Activated CD4-positive, alpha-beta memory T cell treated with anti-CD3 and anti-CD28 coated beads for 36 hours (primary cell): ENCODE data around the gene PTPRJ. TPM values are rescaled to one million over a fixed set of nuclear protein-coding genes. Genes with fewer than 3 reads are reported as not detected.

Experiments used
- CTCF ChIA-PET: fragments of 350-600 bp; sonication (Branson Sonifier 250); formaldehyde crosslinking; loops from one replicate; lab custom pipeline; 2021; ENCODE audit warnings: antibody characterized with exemption, inconsistent platforms; lab: Charles Lee
- POLR2A ChIA-PET: fragments of 350-600 bp; sonication (Branson Sonifier 250); formaldehyde crosslinking; loops from one replicate; lab custom pipeline; 2021; ENCODE audit warnings: antibody characterized with exemption; lab: Charles Lee
- DNase-seq: peaks from one replicate; pipeline ENCODE4 v3.0.0-alpha.2; 2020
- H3K27ac Mint-ChIP-seq: one replicate; pipeline ENCODE4 v1.8.0; 2021; ENCODE audit warnings: mixed read lengths
- H3K27me3 Mint-ChIP-seq: one replicate; pipeline ENCODE4 v1.8.0; 2021; ENCODE audit warnings: mixed read lengths
- H3K36me3 Mint-ChIP-seq: one replicate; pipeline ENCODE4 v1.8.0; 2021; ENCODE audit warnings: mixed read lengths
- H3K4me1 Mint-ChIP-seq: one replicate; pipeline ENCODE4 v1.8.0; 2021; ENCODE audit warnings: low read depth, mixed read lengths
- H3K4me3 Mint-ChIP-seq: one replicate; pipeline ENCODE4 v1.8.0; 2021; ENCODE audit warnings: mild to moderate bottlenecking, mixed read lengths
- H3K9me3 Mint-ChIP-seq: one replicate; pipeline ENCODE4 v1.8.0; 2021; ENCODE audit warnings: mixed read lengths
- intact Hi-C: fragments of 100-400 bp; cut with micrococcal nuclease; formaldehyde crosslinking; loops from one replicate; pipeline ENCODE4 v1.15.1; 2023
- total RNA-seq, 2 experiments: library from RNA; stranded (reverse); gene quantifications; one replicate each; pipeline ENCODE4 v1.2.3, GENCODE V29; 2021

PTPRJ gene
- total RNA-seq, 2 experiments from 2014 or later, result 36.3 to 37.0 TPM

DNA sequence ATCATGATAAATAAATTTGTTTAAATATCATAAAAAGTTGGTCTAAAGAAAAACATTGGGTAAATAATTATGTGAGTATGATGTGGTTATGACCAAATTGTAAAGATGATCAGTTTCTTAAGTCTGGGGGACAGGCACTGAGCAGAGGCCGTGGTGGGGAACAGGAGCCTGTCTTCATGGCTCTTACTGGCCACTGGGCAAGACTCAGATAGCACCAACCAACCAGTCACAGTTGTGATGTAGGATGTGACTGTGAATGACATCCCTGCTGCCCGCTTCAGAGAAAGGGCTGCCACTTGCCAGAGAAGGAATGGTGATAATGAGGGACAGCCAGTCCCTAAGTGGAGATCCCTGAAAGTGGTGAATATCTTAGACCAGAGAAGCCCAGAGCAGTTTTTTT is 7.0 kb downstream of the PTPRJ start:
- no peak overlapping the region for H3K27ac Mint-ChIP-seq
- peaks cover 25% of the 10 kb centered on the region for H3K36me3 Mint-ChIP-seq
- H3K9me3 Mint-ChIP-seq, result no peaks in the 10 kb centered on the region
- ChIA-PET CTCF (interaction anchor here (0.7 kb wide), 1 partner anchor 40 kb away, joined by 3 read pairs; no protein-coding TSS in a partner anchor), POLR2A (no interaction called here)
- no peaks in the 10 kb centered on the region for H3K27me3 Mint-ChIP-seq
- no peak for DNase-seq
- peaks cover 59% of the 10 kb centered on the region for H3K4me1 Mint-ChIP-seq
- no peak overlapping the region for H3K4me3 Mint-ChIP-seq
- intact Hi-C loops, result no loop called here

GRCh38 chr11:47987781-47988180 is 7.4 kb downstream of the PTPRJ start:
- CTCF ChIA-PET, result no interaction called here
- DNase-seq, result no peak
- Mint-ChIP-seq H3K9me3 (no peaks in the 10 kb centered on the region), H3K27me3 (no peaks in the 10 kb centered on the region), H3K4me1 (peaks cover 59% of the 10 kb centered on the region), H3K36me3 (peaks cover 23% of the 10 kb centered on the region), H3K4me3 (no peak overlapping the region), H3K27ac (no peak overlapping the region)
- POLR2A ChIA-PET, result no interaction called here
- intact Hi-C loops, result no loop called here

- peaks cover 11% of the 10 kb centered on the region for H3K36me3 Mint-ChIP-seq
- CTCF ChIA-PET, result interaction anchor here (0.9 kb wide), 1 partner anchor 30 kb away, joined by 4 read pairs; no protein-coding TSS in a partner anchor
- H3K27me3 Mint-ChIP-seq, result no peaks in the 10 kb centered on the region
- H3K27ac Mint-ChIP-seq, result no peak overlapping the region
- intact Hi-C loops, result no loop called here
- no peaks in the 10 kb centered on the region for H3K9me3 Mint-ChIP-seq
- POLR2A ChIA-PET, result interaction anchor here (1.0 to 1.2 kb wide), 2 partner anchors 9 to 12 kb away, joined by 3 to 6 read pairs; no protein-coding TSS in a partner anchor
- H3K4me1 Mint-ChIP-seq, result peaks cover 47% of the 10 kb centered on the region
- H3K4me3 Mint-ChIP-seq, result no peak overlapping the region
- no peak for DNase-seq
Measured at GRCh38 chr11:47989779-47990178, 9.4 kb downstream of the PTPRJ start.

- peak; percentile 51 for DNase-seq
- POLR2A ChIA-PET, result no interaction called here
- Mint-ChIP-seq H3K36me3 (peaks cover 6% of the 10 kb centered on the region), H3K27ac (peak overlapping the region; percentile 55), H3K4me3 (peak overlapping the region; percentile 36), H3K27me3 (no peaks in the 10 kb centered on the region), H3K9me3 (no peaks in the 10 kb centered on the region), H3K4me1 (peaks cover 51% of the 10 kb centered on the region)
- intact Hi-C loops, result no loop called here
- CTCF ChIA-PET, result interaction anchor here (1.0 kb wide), 1 partner anchor 8 kb away, joined by 4 read pairs; no protein-coding TSS in a partner anchor
Measured at GRCh38 chr11:47991266-47991830, 11.0 kb downstream of the PTPRJ start.

DNA sequence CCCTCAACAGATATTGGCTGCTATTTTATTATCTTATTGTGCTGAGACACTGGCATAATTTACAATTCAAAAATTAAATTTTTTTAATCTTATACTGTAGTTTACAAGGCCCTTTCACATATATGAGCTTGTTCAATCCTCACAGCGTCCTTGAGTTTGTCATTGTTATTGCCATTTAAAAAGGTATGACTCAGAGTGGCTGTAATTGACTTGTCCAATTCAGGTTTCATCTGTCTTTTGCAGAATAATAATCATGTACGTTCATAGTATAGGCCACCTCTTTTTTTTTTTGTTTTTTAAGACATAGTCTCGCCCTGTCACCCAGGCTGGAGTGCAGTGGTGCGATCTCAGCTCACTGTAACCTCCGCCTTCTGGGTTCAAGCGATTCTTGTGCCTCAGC is 11.5 kb downstream of the PTPRJ start:
- Mint-ChIP-seq H3K27me3 (no peaks in the 10 kb centered on the region), H3K4me3 (no peak overlapping the region), H3K27ac (peak overlapping the region; percentile 55), H3K9me3 (no peaks in the 10 kb centered on the region), H3K36me3 (peaks cover 6% of the 10 kb centered on the region), H3K4me1 (peaks cover 49% of the 10 kb centered on the region)
- no peak for DNase-seq
- ChIA-PET POLR2A (interaction anchor here (1.3 kb wide), 1 partner anchor 10 kb away, joined by 5 read pairs; no protein-coding TSS in a partner anchor), CTCF (interaction anchor here (1.0 to 1.5 kb wide), 2 partner anchors 8 to 57 kb away, joined by 4 to 5 read pairs; no protein-coding TSS in a partner anchor)
- intact Hi-C loops, result no loop called here

DNA sequence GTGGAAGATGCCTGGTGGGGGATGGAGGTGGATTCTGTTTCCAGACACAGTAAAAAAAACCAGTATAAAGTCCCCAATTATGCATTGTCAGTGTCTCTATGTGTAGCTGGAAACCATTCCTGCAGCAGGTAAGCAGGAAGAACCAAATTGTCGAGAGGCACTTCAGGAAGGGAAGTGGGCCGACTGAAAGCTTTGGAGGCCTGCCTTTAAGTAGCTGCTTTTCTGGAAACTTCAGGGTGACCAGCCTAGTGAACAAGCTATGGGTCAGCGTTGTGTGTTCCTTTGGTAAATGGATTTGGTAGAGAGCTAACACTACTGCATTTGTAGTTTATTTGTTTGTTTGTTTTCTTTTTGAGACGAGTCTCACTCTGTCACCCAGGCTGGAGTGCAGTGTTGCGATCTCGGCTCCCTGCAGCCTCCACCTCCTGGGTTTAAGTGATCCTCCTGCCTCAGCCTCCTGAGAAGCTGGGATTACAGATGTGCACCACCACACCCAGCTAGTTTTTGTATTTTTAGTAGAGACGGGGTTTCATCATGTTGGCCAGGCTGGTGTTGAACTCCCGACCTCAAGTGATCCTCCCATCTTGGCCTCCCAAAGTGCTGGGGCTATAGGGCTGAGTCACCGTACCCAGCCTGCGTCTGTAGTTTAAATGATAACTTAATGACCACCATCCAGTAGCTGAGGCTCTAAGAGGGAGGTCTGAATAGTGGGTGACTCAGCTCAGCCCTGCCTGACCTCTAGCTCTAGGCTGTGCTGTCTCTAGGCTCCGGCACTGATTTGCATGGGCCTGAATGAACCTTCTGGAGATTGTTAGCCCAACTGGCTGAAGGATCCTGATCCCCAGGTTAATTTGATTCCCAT is 12.8 kb downstream of the PTPRJ start:
- no peak overlapping the region for H3K4me3 Mint-ChIP-seq

GRCh38 chr11:47994417-47994816 is 14.1 kb downstream of the PTPRJ start:
- intact Hi-C loops, result no loop called here
- Mint-ChIP-seq H3K9me3 (no peaks in the 10 kb centered on the region), H3K36me3 (no peaks in the 10 kb centered on the region), H3K27me3 (no peaks in the 10 kb centered on the region), H3K4me3 (no peak overlapping the region), H3K27ac (no peak overlapping the region), H3K4me1 (peaks cover 59% of the 10 kb centered on the region)
- ChIA-PET POLR2A (interaction anchor here (0.9 kb wide), 1 partner anchor 10 kb away, joined by 3 read pairs; no protein-coding TSS in a partner anchor), CTCF (interaction anchor here (1.2 to 1.7 kb wide), 2 partner anchors 60 to 115 kb away, joined by 4 to 5 read pairs; no protein-coding TSS in a partner anchor)
- no peak for DNase-seq

More for the DNA sequence above, 12.8 kb downstream of the PTPRJ start:
- no peak overlapping the region for H3K27ac Mint-ChIP-seq
- H3K36me3 Mint-ChIP-seq, result peaks cover 3% of the 10 kb centered on the region
- H3K4me1 Mint-ChIP-seq, result peaks cover 51% of the 10 kb centered on the region
- no peak for DNase-seq
- no peaks in the 10 kb centered on the region for H3K9me3 Mint-ChIP-seq
- CTCF ChIA-PET, result interaction anchor here (0.6 to 1.5 kb wide), 5 partner anchors 9 to 427 kb away, joined by 3 to 5 read pairs (median 3); no protein-coding TSS in a partner anchor
- intact Hi-C loops, result no loop called here
- H3K27me3 Mint-ChIP-seq, result no peaks in the 10 kb centered on the region
- POLR2A ChIA-PET, result interaction anchor here (0.6 to 1.3 kb wide), 3 partner anchors 9 to 114 kb away, joined by 3 to 5 read pairs (median 3); no protein-coding TSS in a partner anchor

DNA sequence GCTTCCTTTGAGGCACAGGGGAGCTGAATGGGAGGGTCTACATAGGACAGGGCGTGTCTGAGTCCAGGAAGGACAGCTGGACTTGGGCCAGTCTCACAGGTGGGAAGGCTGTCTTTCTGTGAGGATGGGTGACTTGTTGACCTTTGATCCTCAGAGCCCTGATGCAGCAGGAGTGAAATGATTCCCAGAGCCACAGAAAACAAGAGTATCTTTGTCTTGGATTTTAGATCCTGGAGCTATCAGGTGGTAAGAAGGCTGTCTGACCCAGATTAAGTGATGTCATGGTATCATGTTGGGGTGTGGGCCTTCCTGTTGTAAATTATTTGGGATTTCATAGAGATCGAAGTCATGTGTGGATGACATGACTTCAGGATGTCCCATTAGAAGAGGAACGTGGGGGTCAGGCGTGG is 15.0 kb downstream of the PTPRJ start:
- Mint-ChIP-seq H3K27ac (no peak overlapping the region), H3K9me3 (no peaks in the 10 kb centered on the region), H3K4me1 (peaks cover 63% of the 10 kb centered on the region), H3K27me3 (no peaks in the 10 kb centered on the region), H3K4me3 (no peak overlapping the region), H3K36me3 (no peaks in the 10 kb centered on the region)
- POLR2A ChIA-PET, result interaction anchor here (0.8 to 2.1 kb wide), 3 partner anchors 9 to 12 kb away, joined by 3 to 8 read pairs (median 3); no protein-coding TSS in a partner anchor
- intact Hi-C loops, result no loop called here
- CTCF ChIA-PET, result interaction anchor here (1.2 to 1.7 kb wide), 2 partner anchors 61 to 114 kb away, joined by 4 to 5 read pairs; no protein-coding TSS in a partner anchor
- DNase-seq, result no peak

DNA sequence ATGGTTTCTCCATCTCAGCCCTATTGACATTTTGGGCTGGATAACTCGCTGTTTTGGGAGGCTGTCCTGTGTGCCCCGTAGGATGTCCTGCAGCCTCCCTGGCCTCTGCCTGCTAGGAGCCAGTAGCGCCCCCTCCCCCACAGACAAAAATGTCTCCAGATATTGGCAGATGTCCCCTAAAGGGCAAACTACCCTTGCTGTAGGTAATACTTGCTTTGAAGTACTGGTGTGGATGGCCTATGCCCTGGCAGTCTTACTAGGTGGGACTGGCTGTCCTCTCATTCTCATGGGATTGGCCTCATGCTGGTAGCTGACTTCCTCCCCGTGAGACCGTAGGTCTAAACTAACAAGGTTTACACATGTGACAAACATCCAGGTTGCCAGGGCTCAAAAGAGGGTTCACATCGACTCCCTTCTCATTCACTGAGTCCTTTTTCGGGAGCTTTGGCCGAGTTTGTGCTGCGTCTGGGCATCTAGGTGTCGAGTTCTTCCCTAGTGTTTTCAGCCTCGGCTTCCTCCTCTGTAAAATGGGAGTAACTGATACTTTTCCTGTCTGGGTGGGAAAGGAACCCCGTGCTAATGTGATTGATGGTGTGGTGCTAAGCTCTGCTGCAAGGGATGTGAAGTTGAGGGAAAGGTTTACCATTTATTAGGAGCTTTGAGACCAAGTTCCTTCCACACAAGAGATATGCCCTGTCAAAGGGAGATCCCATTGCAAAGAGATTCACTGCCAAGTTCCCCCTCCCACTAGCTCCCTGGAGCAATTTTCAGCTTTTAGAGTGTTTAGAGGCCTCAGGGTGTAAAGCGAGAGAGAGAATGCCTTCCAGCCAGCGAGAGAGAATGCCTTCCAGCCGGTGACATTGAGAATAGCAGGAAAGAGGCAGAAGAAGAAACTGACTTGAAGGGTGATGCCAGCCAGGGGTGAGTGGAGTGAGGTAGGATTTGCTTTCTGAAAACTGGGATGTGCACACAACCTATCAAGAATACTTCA is 17.0 kb downstream of the PTPRJ start:
- no peak for DNase-seq
- no peaks in the 10 kb centered on the region for H3K36me3 Mint-ChIP-seq
- peaks cover 69% of the 10 kb centered on the region for H3K4me1 Mint-ChIP-seq
- ChIA-PET POLR2A (interaction anchor here (0.6 kb wide), 1 partner anchor 18 kb away, joined by 3 read pairs; no protein-coding TSS in a partner anchor), CTCF (interaction anchor here (0.6 to 1.3 kb wide), 4 partner anchors 21 to 144 kb away, joined by 3 to 4 read pairs (median 4); no protein-coding TSS in a partner anchor)
- H3K27ac Mint-ChIP-seq, result no peak overlapping the region
- H3K4me3 Mint-ChIP-seq, result no peak overlapping the region
- no peaks in the 10 kb centered on the region for H3K27me3 Mint-ChIP-seq
- intact Hi-C loops, result no loop called here
- no peaks in the 10 kb centered on the region for H3K9me3 Mint-ChIP-seq

DNA sequence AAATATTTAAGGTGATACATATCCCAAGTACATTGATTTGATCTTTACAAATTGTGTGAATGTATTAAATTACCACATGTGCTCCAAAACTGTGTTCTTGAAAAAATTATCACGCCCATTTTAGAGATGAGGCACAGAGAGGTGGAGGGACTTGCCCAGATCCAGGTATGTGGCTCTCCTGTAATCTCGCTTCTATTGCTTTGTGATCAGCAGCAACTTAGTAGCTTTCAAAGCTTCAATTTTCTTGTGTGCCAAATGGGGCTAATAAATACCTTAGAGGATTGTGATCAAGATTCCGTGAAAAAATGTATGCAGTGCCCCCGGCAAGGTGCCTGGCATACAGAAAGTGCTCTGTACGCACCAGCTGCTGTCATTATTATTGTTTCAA is 18.0 kb downstream of the PTPRJ start:
- Mint-ChIP-seq H3K27me3 (no peaks in the 10 kb centered on the region), H3K4me3 (no peak overlapping the region)
- POLR2A ChIA-PET, result interaction anchor here (1.1 kb wide), 1 partner anchor 9 kb away, joined by 3 read pairs; no protein-coding TSS in a partner anchor

More for the DNA sequence above, 18.0 kb downstream of the PTPRJ start:
- peak overlapping the region; percentile 24 for H3K27ac Mint-ChIP-seq
- peaks cover 69% of the 10 kb centered on the region for H3K4me1 Mint-ChIP-seq
- CTCF ChIA-PET, result interaction anchor here (0.9 to 1.3 kb wide), 3 partner anchors 20 to 145 kb away, joined by 3 to 4 read pairs (median 3); no protein-coding TSS in a partner anchor
- H3K9me3 Mint-ChIP-seq, result no peaks in the 10 kb centered on the region
- intact Hi-C loops, result no loop called here
- no peak for DNase-seq
- no peaks in the 10 kb centered on the region for H3K36me3 Mint-ChIP-seq
